ENCODE measurements around the gene OR5T1.

OR5T1 gene

DNA sequence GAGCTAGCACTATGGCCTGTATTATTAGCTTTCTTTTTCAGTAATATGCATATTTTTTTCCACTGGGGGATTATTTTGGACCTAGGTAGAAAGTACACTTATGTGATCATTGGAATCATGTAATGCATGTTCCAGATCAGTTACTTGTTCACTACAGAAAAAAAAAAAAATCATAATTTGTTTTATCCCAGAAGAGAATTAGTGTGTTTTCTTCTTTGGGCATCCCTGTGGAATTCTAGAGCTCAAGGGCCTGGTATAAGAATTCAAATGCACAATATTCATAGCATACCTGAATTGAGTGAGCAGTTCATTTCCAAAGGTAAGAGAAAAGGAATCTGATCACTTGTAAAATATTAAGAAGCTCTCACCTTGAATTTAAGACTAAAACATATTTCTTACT, at the start of gene OR5T1:
Gene OR5T1 (plus strand): TSS at position 301 of the 400 bp plus-strand sequence. CDS start 1,485 bp downstream, outside the sequence.
- no peak for DNase-seq (ENCODE audit: extremely low read depth in 1 of 2, low read depth in 1 of 2)

DNA sequence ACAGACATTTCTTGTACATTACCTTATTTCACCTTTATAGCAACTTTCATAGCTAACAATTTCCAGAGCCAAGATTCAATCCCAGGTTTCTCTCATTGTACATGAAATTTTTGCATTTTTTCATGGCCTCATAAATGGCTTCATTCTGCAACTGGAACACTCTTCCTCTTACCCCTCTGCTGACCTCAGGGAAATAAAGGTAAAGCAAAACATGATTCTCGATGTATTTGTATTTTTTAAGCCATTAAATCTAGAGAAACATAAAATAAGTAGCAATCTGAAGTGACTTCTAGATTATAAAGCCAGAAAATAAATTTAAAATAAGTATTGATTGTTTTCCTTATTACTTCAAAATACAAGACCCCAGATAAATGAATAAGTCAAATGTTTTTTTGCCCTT, 39.8 kb upstream of the OR5T1 start, which contains the start of gene OR5T2:
Gene OR5T2 (minus strand): TSS at position 101 of the 400 bp plus-strand sequence. CDS start 1,193 bp downstream, outside the sequence.
- DNase-seq (ENCODE audit: extremely low read depth in 1 of 2, low read depth in 1 of 2) = no peak

DNA sequence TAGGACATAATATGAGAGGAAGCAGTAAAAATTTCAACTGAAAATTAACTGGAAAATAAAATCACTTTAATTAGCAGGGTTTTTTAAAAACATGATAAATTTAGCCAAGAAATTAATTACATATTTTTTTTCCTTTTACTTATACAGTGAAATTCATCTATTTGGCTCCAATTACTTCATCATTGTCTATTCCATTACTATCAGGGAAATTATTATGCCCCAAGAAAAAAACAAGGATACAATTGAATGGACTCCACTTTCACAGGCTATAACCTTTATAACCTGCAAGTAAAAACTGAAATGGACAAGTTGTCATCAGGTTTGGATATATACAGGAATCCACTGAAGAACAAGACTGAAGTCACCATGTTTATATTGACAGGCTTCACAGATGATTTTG, 22.0 kb upstream of the OR5T1 start, which contains the start of gene OR5T3:
Gene OR5T3 (plus strand): TSS at position 301 of the 400 bp plus-strand sequence. CDS start 0 bp downstream, at position 301.
- no peak for DNase-seq (ENCODE audit: extremely low read depth in 1 of 2, low read depth in 1 of 2)

- DNase-seq (ENCODE audit: extremely low read depth in 1 of 2, low read depth in 1 of 2) = no peak
These were observed 2.9 kb upstream of the OR5T1 start for GRCh38 chr11:56271092-56271491.

GRCh38 chr11:56292154-56292553, 18.2 kb downstream of the OR5T1 start, which contains the start of gene OR8H1:
OR8H1 (minus strand) TSS chr11:56292254; CDS start chr11:56291062, 1,192 bp downstream.
- DNase-seq (ENCODE audit: extremely low read depth in 1 of 2, low read depth in 1 of 2) = no peak

DNA sequence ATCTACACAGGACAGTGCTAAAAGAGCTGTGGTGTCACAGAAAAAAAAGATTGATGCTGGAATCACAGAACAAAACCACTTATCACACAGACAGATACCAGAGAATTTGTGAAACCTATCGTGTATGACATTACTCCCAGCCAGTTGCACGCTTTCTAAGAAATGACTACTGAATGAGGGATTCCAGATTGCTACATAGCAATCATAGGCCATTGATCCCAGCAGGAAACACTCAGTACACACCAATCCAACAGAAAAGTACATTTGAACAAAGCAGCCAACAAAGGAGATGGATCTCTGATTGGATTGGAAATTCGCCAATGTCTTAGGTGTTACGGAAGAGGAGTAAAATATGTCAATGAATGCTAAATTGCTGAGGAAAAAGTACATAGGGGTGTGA, 22.9 kb downstream of the OR5T1 start:
- DNase-seq (ENCODE audit: extremely low read depth in 1 of 2, low read depth in 1 of 2) = no peak

GRCh38 chr11:56307836-56308235, 33.9 kb downstream of the OR5T1 start:
- DNase-seq (ENCODE audit: extremely low read depth in 1 of 2, low read depth in 1 of 2) = no peak

- no peak for DNase-seq (ENCODE audit: extremely low read depth in 1 of 2, low read depth in 1 of 2)
These were observed 40.9 kb downstream of the OR5T1 start, which contains the start of gene OR8K3 for GRCh38 chr11:56314844-56315243. OR8K3 (plus strand) TSS chr11:56315144; CDS start chr11:56318307, 3,163 bp downstream.
